Measurements from ENCODE around the gene ELP1. TPM values are rescaled to one million over a fixed set of nuclear protein-coding genes. Genes with fewer than 3 reads are reported as not detected.

The ELP1 gene
- total RNA-seq: 19.6 and 28.2 TPM in 2 replicates

GRCh38 chr9:108933718-108934322, at the start of gene ELP1:
Gene ELP1, minus strand, starts transcription at chr9:108934124. Its CDS starts 2,978 bp downstream, at chr9:108931146.

GRCh38 chr9:108934323-108934893, 484 bp upstream of the ELP1 start, which contains the start of gene ABITRAM:
Gene ABITRAM, plus strand, starts transcription at chr9:108934400. Its CDS starts 87 bp downstream, at chr9:108934487.

GRCh38 chr9:108861997-108862396, 71.9 kb downstream of the ELP1 start, which contains the start of gene ACTL7A:
Gene ACTL7A, plus strand, starts transcription at chr9:108862266. Its CDS starts 57 bp downstream, at chr9:108862323.

GRCh38 chr9:108855888-108856287, 78.0 kb downstream of the ELP1 start, which contains the start of gene ACTL7B:
Gene ACTL7B, minus strand, starts transcription at chr9:108855986. Its CDS starts 56 bp downstream, at chr9:108855930.

Small RNA genes lying within 50 kb of the gene (small RNA-seq; reads per million reads assigned to genes)
- gene AL359692.1: 1.2 reads per million, percentile 23 among the genes with 10 or more reads in this experiment

Other genes starting within 250 kb of the ELP1 start
- gene ACTL7B, start 78.1 kb downstream of the ELP1 start, total RNA-seq: under 0.01 TPM in 1 of 2 replicates, not detected in the other
- not detected in 2 replicates for gene ACTL7A, start 71.9 kb downstream of the ELP1 start, total RNA-seq
- gene ABITRAM, start 276 bp upstream of the ELP1 start, total RNA-seq: 5.6 and 7.1 TPM in 2 replicates
- 108 and 143 TPM in 2 replicates for gene CTNNAL1, start 79.4 kb upstream of the ELP1 start, total RNA-seq
- gene TMEM245, start 185.8 kb upstream of the ELP1 start, total RNA-seq: 48.7 and 51.9 TPM in 2 replicates
- 1.9 and 4.5 TPM in 2 replicates for gene FRRS1L, start 233.1 kb upstream of the ELP1 start, total RNA-seq

Measured in hair follicle dermal papilla cell (primary cell).